H1 (cell line): ENCODE data around the gene DKK1. TPM values are rescaled to one million over a fixed set of nuclear protein-coding genes. Genes with fewer than 3 reads are reported as not detected.

Source experiments
- BCL11A ChIP-seq, 2 experiments: IDR thresholded peaks; one replicate each; pipeline ENCODE4 v1.6.1; 2011; ENCODE audit warnings: low read depth in 2 of 2, low read length in 2 of 2, mild to moderate bottlenecking in 2 of 2
- CTCF ChIP-seq, 3 experiments: IDR thresholded peaks; 1 replicate in 2 of 3; 2 replicates in 1 of 3; pipeline versions ENCODE4 v1.5.1 to v1.6.1; 2011; ENCODE audit warnings: low read length in 3 of 3, mild to moderate bottlenecking in 3 of 3, inconsistent platforms in 2 of 3, low read depth in 1 of 3, moderate library complexity in 1 of 3; ENCODE audit not compliant: insufficient read depth in 1 of 3; ENCODE audit errors: control extremely low read depth in 1 of 3
- KDM4A ChIP-seq: IDR thresholded peaks from one replicate; pipeline ENCODE4 v1.7.1; 2012; ENCODE audit warnings: low read depth, mild to moderate bottlenecking, moderate library complexity, low read length, inconsistent platforms; ENCODE audit not compliant: severe bottlenecking
- polyA plus RNA-seq, 7 experiments: library from polyadenylated mRNA; depleted of rRNA in 3 of 7; stranded (reverse) in 5 of 7; unstranded in 2 of 7; fragments of >200 nt in 5 of 7; fragments of 200-250 nt in 2 of 7; gene quantifications; 1 replicate in 5 of 7; 2 replicates in 1 of 7; 4 replicates in 1 of 7; pipeline versions ENCODE4 v1.2.1 to v1.2.3, GENCODE V29; 2011 to 2013; ENCODE audit warnings: missing spikeins in 2 of 7, mixed read lengths in 2 of 7
- total RNA-seq: library from RNA; stranded (reverse); fragmentation: NEBNext Ultra II Directional; extraction: Animal tissue kit (Norgen Biotek cat#: 25700); gene quantifications from 2 replicates; pipeline ENCODE4 v1.2.1, GENCODE V29; 2021

The DKK1 gene
- total and polyA plus RNA-seq, 2 of the 8 experiments (the other 6 are each of a cell fraction or from before 2014, with no cell fraction given), result 0.36 to 0.61 TPM

GRCh38 chr10:52332815-52333214 is 18.7 kb downstream of the DKK1 start (continued):
- TF ChIP-seq KDM4A (no peak), CTCF (IDR thresholded peaks at IDR 0.05; ENCODE audit: control extremely low read depth in 1 of 3, insufficient read depth in 1 of 3, low read depth in 1 of 3, low read length in 3 of 3) (no peak), BCL11A (IDR thresholded peaks at IDR 0.05; ENCODE audit: low read depth in 2 of 2, low read length in 2 of 2) (no peak)
